Right ventricle myocardium inferior (tissue), 1 donor: Measurements from ENCODE around the gene CDH2. TPM values are rescaled to one million over a fixed set of nuclear protein-coding genes. Genes with fewer than 3 reads are reported as not detected.

Experiments
- ATAC-seq: fragments of 200-7000 bp; cut with Tn5 transposase; one replicate; pipeline ENCODE4 v1.9.1; 2020; ENCODE audit warnings: mild to moderate bottlenecking, moderate library complexity
- DNase-seq: peaks from one replicate; pipeline ENCODE4 v3.0.0; 2021; ENCODE audit errors: missing footprints
- intact Hi-C: fragments of 100-400 bp; cut with DNase I; formaldehyde crosslinking; loops from one replicate; pipeline ENCODE4 v1.11.0; 2022
- total RNA-seq: library from RNA; stranded (reverse); fragmentation: NEBNext Ultra II Directional; extraction: Animal tissue kit (Norgen Biotek cat#: 25700); gene quantifications from one replicate; pipeline ENCODE4 v1.2.1, GENCODE V29; 2021
- donor health status: DM: no; HTN: yes; CAD: no; lungs with severe emphysema.

CDH2 gene
- total RNA-seq, 1 donor from 2014 or later = 293 TPM

- DNase-seq (no peak), ATAC-seq (peak; percentile 88)
- intact Hi-C loops = loop anchor here (1.0 kb wide), 1 partner anchor 62 kb away; no protein-coding TSS in a partner anchor
Observed at GRCh38 chr18:28112056-28112470, 64.9 kb downstream of the CDH2 start.

- no peak for DNase-seq
- intact Hi-C loops = no loop called here
- ATAC-seq = no peak
Observed at GRCh38 chr18:28110924-28111323, 66.0 kb downstream of the CDH2 start.

- ATAC-seq (no peak), DNase-seq (no peak)
- intact Hi-C loops = loop anchor here (5.0 kb wide), 2 partner anchors 103 to 333 kb away; no protein-coding TSS in a partner anchor
Observed at GRCh38 chr18:28109781-28110560, 67.0 kb downstream of the CDH2 start.

GRCh38 chr18:28108814-28109213 lies 68.1 kb downstream of the CDH2 start:
- ATAC-seq (no peak), DNase-seq (no peak)
- intact Hi-C loops = loop anchor here (5.0 kb wide), 2 partner anchors 102 to 332 kb away; no protein-coding TSS in a partner anchor

- DNase-seq (no peak), ATAC-seq (no peak)
- intact Hi-C loops = loop anchor here (5.0 kb wide), 2 partner anchors 101 to 331 kb away; no protein-coding TSS in a partner anchor
Observed at GRCh38 chr18:28108254-28108653, 68.7 kb downstream of the CDH2 start.

GRCh38 chr18:28099237-28099636 lies 77.7 kb downstream of the CDH2 start:
- DNase-seq (no peak), ATAC-seq (no peak)
- intact Hi-C loops = loop anchor here (10.0 kb wide), 1 partner anchor 426 kb away; no protein-coding TSS in a partner anchor

GRCh38 chr18:28095631-28096030 lies 81.3 kb downstream of the CDH2 start:
- ATAC-seq = no peak
- intact Hi-C loops = loop anchor here (10.0 kb wide), 1 partner anchor 429 kb away; no protein-coding TSS in a partner anchor
- no peak for DNase-seq

GRCh38 chr18:28095041-28095440 lies 81.9 kb downstream of the CDH2 start:
- intact Hi-C loops = loop anchor here (10.0 kb wide), 1 partner anchor 430 kb away; no protein-coding TSS in a partner anchor
- ATAC-seq (no peak), DNase-seq (no peak)

- intact Hi-C loops = loop anchor here (10.0 kb wide), 1 partner anchor 434 kb away; no protein-coding TSS in a partner anchor
- DNase-seq (no peak), ATAC-seq (no peak)
Observed at GRCh38 chr18:28091197-28091596, 85.7 kb downstream of the CDH2 start.

- intact Hi-C loops = loop anchor here (10.0 kb wide), 1 partner anchor 74 kb away; no protein-coding TSS in a partner anchor
- DNase-seq (no peak), ATAC-seq (peak; percentile 25)
Observed at GRCh38 chr18:28088477-28088876, 88.5 kb downstream of the CDH2 start.

GRCh38 chr18:28086670-28087552 lies 90.0 kb downstream of the CDH2 start:
- ATAC-seq = peak; percentile 87
- intact Hi-C loops = loop anchor here (10.0 kb wide), 1 partner anchor 72 kb away; no protein-coding TSS in a partner anchor

GRCh38 chr18:28081516-28081915 lies 95.4 kb downstream of the CDH2 start:
- no peak for DNase-seq
- intact Hi-C loops = loop anchor here (10.0 kb wide), 1 partner anchor 67 kb away; no protein-coding TSS in a partner anchor
- ATAC-seq = no peak

More at GRCh38 chr18:28086670-28087552, 90.0 kb downstream of the CDH2 start:
- DNase-seq = peak; percentile 65

GRCh38 chr18:28080876-28081300 lies 96.0 kb downstream of the CDH2 start:
- ATAC-seq = no peak
- DNase-seq = no peak
- intact Hi-C loops = loop anchor here (10.0 kb wide), 1 partner anchor 66 kb away; no protein-coding TSS in a partner anchor

GRCh38 chr18:28079883-28080282 lies 97.0 kb downstream of the CDH2 start:
- intact Hi-C loops = loop anchor here (10.0 kb wide), 1 partner anchor 65 kb away; no protein-coding TSS in a partner anchor
- DNase-seq (no peak), ATAC-seq (no peak)

- DNase-seq = no peak
- no peak for ATAC-seq
- intact Hi-C loops = no loop called here
Observed at GRCh38 chr18:28078849-28079248, 98.1 kb downstream of the CDH2 start.

- ATAC-seq (no peak), DNase-seq (no peak)
- intact Hi-C loops = no loop called here
Observed at GRCh38 chr18:28078298-28078697, 98.6 kb downstream of the CDH2 start.

- intact Hi-C loops = no loop called here
- no peak for ATAC-seq
- no peak for DNase-seq
Observed at GRCh38 chr18:28075501-28075900, 101.4 kb downstream of the CDH2 start.

- no peak for ATAC-seq
- intact Hi-C loops = no loop called here
Observed at GRCh38 chr18:28074076-28074475, 102.9 kb downstream of the CDH2 start.

GRCh38 chr18:28073658-28074057 lies 103.3 kb downstream of the CDH2 start:
- DNase-seq = no peak
- ATAC-seq = no peak
- intact Hi-C loops = no loop called here

More at GRCh38 chr18:28074076-28074475, 102.9 kb downstream of the CDH2 start:
- no peak for DNase-seq
